Right hindlimb (tissue), 1 donor: ENCODE measurements around the gene ERC1.
A peak's percentile ranks its signal among the peaks of the same experiment; 100 is the strongest.

ENCODE experiments used
- DNase-seq: peaks from one replicate; pipeline ENCODE4 v3.0.0-alpha.2; 2018

Gene ERC1

DNA sequence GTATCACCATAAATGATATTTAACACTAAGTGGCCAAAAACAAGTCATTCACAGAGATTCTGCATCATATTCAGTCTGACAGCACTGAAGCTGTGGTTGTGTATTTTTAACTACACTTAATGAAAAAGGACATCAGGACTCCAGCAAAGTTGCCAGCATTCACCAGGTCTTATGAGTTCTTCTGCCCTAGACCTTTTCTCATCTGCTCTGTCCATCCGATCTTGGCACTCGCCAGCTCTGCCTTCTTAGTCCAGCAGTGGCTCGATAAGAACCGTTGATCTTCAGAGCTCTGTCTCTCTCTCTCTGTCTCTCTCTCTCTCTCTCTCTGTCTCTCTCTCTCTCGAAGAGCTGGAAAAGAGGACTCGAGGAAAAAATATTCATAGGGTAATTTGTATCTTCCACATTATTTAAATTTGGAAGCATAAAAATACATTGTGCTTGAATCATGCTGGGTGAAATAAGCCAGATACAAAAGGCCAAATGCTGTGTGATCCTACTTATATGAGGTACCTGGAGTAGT, 371.2 kb downstream of the ERC1 start:
- DNase-seq, result no peak

DNA sequence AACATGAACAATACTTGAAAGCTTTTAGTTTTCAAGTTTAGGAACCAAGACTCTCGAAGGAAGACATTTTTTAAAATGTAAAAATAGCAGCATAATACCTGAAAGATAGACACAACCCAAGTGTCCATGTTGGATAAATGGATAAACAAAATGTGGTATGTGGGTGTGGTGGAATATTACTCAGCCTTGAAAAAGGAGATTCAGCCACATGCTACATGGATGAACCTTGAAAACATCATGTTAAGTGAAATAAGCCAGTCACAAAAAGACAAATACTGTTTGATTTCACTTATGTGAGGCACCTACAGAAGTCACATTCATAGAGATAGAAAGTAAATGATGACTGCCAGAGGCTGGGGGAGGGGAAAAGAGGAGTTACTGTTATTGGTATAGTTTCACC, 374.7 kb downstream of the ERC1 start:
- no peak for DNase-seq

DNA sequence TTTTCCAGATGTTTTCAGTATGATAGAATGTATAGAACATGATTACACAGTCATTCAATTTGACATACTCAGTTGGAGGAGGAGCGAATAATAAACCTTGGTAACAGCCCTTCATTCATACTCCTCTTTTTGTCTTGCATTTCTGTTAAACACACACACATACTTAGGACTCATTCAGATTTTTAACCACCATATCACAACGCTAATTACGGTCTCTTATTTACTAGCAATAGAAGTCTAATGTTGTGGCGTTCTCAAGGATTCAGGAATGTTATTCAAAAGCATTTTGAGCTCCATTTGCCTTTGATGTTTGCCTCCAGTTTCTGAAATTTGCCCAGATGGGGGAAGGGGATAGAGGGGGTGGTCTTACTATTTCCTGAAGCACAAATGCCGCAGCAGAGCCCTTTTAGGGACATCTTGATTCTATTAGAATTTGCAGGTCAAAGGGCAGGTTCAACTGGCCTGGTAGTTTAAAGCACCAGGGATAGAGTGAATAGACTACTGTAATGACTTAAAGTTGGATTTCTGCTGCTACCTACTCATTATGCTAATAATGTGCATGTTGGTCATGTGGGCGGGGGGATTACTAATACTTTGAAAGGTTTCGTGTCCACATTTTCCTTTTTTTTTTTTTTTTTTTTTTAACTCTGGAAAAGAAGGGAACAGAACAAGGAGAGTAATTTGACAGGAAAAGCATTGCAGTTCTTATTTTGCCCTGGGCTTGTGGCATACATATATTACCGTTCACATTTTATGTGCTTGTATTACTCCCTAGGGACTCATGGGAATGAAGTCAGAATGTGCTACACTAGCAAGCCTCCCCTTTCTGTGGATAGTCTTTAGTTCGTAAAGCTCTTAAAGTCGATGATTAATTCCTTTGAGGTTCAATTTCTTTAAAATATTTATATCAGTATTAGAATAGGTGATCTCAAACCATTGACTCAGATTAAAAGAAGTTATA, 376.6 kb downstream of the ERC1 start:
- DNase-seq, result no peak

DNA sequence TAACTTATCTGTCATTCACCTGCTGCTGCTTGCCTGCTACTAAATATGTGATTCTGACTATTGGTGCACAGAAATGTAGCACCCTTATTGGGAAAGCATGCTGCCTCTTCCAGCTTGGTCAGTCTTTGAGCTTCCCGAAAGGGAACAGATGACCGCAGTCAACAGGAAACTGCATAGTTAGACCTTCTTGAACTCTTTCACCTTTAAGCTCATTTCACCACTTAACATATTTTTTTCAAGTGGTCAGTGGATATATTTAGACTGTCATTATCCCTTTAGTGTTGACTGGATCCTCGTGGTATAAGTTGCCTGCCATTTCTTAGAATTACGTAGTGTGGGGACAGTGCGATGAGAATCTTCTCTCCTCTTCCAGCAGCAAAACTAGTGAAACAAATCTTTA, 378.4 kb downstream of the ERC1 start:
- DNase-seq, result no peak

DNA sequence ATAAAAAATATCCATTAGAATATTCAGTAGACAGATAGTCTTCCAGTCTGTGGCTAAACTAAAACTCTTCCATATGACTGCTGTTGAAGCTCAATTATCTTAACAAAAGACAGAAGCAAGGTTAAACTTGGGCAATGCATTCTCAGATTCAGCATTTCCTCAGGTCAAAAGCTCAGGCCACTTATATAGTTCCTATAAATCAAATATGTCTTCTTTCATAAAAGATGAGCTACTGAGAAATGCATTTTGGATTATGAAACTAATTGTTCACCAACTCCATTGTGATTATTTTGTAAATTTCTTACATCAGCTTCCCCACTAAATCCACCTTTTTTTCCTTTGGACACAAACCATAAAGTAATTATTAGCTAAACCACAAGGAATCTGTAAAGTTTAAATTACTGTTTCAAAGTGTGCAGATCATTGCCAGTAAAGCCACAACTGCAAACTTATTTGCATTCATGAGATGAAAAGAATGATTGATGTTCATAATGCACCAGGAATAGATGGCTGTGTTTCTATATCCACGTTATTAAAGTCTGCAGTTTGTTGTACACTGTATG, 379.0 kb downstream of the ERC1 start:
- no peak for DNase-seq

DNA sequence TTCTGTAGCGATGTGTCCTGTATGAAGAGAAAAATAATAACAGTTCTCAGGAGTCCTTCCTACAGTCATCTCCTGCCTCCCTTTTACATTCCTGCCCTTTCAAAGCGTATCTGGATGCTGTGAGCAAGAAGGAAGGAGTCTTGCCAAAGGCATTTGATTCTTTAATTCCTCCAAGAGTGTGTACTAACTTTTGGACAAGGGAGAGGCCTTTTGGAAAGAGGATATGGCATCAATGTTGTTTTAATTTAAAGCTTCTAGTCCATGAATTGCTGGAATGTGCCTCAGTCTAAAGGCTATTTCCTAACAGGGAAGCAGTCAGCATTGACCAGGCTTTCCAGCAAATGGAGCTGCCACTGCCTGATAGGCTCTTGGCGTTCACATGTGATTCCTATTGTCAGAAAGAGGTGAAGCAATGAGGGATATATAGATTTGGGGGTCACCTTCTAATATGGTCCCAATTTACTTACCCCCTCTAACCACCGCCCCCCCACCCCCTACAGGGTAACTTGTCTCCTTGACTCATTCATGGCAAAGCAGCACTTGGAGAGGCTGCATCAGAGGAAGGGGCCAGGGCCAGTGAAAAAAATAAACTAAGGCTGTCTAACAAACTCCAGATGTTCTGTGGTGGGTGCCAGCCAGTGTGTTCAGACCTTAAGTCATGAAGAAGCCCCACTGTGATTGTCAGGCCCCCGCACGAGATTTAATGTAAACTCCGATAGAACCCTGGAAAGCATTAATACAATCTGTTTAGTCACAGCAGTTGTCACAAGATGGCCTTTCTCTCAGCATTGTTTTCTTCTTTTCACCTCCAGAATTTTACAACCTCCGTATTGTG, 383.1 kb downstream of the ERC1 start:
- peak; percentile 82 for DNase-seq

DNA sequence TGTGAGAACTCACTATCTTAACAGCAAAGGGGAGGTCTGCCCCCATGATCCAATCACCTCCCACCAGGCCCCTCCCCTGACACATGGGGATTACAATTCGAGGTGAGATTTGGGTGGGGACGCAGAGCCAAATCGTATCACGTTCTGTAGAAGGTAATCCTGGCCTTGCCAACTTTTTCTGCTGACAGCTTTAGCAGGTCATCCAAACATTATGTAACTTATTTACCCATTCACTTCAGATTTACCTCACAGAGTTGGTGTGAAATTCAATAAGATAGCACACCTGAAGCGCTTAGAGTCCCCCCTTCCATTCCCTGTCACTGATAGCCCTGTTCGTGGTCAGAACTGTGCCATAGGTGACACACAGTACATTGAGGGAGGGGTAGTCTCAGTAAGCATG, 384.3 kb downstream of the ERC1 start:
- no peak for DNase-seq

DNA sequence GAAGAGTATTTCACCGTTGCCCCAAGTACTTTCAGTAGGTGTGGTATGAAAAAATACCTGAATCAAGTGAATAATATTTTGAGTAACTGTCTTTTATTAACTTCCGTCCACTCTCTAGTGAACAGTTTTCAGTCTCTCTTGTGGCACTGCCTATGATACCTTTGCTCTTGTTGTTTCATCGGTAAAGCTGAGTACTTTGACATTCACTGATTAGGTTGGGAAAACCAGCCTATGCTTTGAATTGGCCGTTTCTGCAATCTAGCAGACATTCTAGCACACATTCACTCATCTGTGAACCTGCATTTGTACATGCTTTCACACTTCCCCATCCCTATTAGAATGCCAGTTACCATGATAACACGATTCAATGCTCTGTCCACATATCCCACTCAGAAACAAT, 386.1 kb downstream of the ERC1 start:
- no peak for DNase-seq

DNA sequence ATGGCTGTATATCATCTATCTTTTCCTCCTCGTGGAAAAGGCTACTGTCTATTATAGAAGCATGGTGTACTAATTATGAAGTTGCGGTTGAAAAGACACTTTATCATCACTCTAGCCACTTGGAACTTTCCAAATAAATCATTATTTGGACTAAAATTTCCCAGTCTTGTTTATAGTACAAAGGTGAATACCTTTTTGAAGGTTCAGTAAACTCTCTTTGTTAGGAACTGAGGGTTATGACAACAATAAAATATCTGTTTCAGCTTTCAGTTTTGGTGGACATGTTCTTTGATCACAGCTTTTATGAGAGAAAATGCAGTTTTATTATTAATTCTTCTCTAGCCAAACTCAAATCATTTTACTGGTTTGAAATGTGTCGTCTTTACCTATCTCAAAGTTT, 386.7 kb downstream of the ERC1 start:
- no peak for DNase-seq

DNA sequence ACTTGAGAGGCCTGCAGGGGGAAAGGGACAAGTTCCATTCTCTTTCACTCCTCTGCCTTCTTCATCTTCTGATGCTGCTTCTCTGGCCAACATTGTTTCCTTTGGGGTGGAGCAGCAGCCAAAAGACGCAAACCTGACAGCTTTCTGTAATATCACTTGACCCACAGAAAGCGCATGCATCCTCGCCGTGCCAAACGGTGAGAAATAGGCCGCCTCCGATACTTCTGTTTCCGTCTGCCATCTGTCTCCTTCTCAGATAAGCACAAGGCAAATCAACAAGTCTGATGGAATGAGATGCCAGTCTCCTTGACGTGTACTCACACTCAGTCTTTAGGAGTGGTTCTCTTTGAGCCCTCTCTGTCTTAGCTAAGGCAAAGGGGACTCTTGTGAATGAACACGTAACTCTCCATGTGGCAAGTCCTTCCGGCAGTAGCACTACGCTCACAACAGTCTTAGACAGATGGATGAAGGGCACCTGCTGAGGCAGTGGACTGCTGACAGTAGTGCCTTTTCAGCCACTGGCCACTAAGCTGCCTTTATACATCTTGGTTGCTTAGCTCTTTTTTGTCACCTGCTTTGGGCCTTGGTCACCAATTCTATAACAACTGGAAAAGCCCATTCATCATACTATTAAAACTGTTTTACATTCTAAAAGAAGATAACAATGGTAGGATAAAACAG, 389.3 kb downstream of the ERC1 start:
- DNase-seq, result no peak

DNA sequence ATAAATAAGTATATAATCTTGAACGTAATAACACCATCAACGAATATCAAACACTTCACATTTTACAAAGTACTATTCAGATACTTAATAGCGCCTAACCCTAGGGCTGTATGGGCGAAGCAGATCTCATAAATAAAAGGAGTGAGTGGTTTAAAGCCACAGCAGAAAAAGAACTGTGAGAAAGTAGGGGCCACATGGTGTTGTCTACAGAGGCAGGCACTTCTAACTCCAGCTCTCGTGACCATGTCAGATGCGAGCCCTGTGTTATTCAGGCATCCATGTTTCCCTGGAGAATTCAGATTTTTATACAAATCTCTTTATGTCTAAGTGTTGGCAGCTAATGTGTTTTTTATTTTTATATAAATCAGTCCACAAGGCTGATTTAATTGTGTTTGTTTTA, 391.1 kb downstream of the ERC1 start:
- DNase-seq, result no peak

DNA sequence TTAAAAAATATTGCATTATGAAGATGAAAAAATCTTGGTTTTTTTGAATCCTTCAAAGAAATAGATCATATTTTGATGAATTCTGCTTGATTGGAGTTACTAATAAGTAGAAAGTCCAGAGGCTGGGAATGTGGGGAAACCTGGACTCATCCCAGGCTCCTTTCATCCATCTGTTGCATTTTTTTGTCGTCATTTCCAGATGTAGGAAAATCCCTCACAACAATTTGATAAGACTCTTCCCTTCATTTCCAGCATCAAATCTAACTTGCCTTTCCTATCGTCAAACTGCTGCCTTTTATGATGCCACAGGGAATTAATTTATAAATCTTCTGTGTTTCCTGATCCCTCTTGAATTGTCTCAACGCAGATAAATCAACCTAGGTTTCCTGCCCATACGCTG, 391.8 kb downstream of the ERC1 start:
- no peak for DNase-seq

DNA sequence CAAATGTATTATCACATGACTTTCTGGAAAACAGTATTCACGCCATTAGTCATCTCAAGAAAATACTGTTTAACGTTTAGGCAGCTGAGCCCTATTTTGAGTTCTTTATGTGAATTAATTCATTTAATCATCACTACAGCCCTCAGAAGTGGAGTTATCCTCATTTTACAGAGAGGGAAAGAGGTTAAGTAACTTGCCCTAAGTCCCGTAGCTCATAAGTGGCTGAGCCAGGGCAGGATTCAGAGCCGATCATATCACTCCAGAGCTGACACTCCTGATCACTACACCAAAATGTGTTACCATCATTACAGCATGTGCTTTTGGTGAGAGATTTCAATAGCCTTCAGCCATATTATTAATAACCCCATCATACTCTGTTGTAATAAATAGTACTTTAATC, 392.7 kb downstream of the ERC1 start:
- no peak for DNase-seq

DNA sequence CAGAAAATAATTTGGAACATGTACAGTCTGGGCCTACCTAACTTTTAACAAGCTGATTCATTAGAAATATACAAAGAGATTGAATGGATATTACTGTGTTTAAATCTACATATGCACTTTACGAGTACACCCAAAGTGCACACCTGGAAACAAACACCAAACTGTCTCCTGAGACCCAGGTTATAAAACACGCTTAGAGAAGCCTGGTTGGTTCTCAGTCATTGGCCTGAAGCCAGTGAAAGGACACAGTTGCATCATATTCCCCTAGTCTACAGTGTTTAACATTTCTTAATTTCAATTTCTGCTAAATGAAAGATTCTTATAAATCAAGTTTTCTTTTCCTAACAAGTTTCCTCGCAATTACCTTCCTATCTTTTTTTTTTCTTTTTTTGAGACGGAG, 393.9 kb downstream of the ERC1 start:
- DNase-seq, result no peak

DNA sequence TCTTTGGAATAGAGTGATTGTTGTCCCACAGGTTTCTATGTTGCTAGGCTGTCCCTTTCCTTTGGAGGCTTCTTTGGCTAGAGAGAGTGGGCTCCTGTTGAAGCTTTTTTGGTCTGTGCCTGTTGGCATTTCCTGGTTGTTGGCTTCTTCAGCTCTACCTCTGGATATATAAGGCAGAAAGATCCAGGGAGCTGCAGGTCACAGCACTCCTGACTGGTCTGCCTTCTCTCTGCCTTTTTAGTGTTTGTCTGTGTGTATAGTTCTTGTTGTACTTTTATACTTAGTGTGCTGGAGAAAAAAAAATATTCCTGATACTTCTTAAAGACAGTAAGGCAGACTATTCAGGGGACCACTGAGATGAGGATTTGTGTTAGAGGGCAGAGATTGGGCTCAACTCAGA, 400.7 kb downstream of the ERC1 start:
- no peak for DNase-seq

DNA sequence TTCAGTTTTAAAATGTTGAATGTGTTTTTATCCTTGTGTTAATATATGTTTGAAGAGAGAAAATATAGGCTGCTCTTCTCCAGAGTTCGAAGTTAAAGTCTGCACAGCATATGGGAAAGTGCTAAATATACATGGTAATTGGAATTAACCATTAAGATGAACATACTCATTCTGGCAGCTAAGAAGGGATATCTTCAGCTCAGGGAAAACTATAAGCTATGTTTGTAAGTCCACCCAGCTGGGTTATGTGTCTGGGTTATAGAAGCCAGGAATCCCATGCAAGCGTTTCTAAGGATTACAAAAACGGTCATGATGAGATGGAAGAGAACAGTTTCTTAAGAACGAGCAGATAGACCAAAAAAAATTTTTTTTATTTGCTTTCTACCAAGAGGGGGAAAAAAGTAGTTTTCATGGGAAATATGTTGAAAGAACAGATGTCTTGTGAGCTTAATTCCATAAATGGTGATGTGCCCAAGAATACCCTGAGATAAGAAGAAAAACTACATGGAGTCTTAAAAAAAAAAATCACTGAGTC, 404.5 kb downstream of the ERC1 start:
- no peak for DNase-seq

DNA sequence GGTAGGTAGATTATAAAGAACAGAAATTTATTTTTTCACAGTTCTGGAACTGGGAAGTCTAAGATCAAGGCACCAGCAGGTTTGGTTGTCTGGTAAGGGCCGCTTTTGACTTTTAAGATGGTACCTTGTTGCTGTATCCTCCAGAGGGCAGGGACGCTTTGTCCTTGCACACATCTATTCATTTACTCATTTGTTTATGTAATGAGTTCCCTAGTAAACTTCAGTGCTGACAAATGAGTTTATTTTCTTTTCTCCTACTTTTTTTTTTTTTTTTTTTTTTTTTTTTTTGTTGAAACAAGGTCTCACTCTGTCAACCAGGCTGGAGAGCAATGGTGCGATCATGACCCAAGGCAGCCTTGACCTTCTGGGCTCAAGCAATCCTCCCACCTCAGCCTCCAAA, 407.6 kb downstream of the ERC1 start:
- no peak for DNase-seq

DNA sequence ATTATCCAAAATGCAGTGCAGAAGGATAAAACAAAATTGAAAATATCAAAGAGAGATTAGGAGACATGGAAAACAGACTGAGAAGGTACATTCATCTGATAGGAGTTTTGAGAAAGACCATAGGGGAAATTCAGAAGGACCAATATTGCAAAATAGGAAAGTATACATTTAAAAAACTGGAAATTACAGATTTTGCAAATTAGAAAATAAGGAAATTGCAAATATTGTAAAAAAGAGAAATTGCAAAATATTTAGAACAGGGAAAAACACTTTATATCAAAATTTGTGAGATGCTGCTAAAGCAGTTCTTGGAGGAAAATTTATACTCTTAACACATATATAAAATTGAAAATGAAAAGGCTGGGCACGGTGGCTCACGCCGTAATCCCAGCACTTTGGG, 410.9 kb downstream of the ERC1 start:
- no peak for DNase-seq

DNA sequence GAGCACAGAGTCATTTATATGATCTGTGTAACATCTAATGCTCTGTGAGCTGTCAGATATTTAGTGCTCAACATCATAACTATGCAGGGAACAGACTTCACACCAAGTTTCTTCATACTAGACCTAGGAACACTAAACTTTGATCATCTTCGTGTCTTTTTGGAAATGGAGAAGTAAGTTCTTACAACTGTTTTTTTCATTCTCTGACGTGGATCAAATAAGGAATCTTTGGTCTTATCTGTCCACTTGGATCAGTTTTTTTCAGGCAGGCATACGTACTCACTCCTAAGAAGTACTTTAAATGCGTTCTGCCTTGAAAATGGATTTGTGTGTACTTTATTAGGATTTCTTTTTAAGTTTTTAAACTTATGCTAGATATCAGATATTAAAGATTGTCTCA, 412.4 kb downstream of the ERC1 start:
- DNase-seq, result no peak

DNA sequence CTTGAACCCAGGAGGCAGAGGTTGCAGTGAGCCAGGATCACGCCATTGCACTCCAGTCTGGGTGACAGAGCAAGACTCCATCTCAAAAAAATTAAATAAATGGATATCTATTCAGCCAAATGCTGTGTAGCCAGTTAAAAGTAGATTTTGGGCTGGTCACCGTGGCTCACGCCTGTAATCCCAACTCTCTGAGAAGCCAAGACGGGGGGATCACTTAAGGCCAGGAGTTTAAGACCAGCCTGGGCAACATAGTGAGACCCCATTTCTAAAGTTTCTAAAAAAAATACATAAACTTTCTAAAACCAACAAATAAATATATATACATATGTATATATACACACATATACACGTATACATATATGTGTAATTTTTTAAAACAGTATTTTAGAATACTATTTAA, 414.6 kb downstream of the ERC1 start:
- no peak for DNase-seq

DNA sequence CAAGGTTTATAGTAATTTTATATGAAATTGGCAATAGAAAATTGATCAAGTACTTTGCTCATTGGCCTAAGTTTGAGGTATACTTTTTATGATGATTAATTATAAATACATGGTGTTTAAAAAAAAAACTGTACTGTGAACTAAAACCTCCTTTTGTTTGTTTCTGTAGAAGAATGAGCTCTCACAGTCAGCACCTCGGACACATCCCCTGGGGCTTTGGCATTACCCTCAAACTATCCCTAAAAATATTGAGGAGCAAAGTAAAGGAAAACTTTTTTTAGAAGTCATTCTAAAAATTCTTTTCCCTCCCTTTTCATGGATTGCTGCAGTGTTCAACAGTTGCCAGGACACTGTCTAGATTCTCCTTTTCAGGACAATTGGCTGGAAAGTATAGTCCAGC, 419.8 kb downstream of the ERC1 start:
- no peak for DNase-seq

DNA sequence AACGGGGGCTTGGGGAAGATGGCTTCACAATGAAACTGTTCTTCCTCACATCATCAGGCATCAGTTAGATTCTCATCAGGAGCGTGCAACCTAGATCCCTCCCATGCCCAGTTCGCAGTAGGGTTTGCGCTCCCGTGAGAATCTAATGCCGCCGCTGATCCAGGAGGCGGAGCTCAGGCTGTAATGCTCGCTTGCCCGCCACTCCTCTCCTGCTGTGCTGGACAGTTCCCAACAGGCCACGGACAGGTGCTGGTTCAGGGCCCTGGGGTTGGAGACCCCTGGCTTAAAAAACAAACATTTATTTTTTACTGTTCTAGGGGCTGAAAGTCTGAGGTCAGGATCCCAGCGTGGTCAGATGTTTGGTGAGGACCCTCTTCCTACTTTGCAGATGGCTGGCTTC, 422.9 kb downstream of the ERC1 start:
- DNase-seq, result no peak

DNA sequence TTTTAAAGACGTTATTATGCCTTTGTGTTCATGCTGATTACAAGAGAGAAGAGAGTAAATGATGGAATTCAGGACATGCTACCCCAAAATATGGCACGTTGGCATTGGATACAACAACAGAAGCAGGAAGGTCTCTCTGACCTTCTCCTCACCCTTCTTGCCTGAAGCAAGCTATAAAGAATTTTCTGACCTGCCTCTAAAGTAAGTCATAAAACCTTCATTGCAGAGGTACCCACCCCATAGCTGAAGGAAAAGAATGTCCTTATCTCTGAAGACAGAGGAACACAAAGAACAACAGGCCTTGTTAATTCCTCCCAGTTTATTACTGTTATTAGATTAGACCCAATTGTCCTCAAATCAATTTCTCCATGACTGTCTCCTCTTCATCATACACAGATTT, 427.1 kb downstream of the ERC1 start:
- no peak for DNase-seq
